ENCODE measurements around the gene RAP1A. TPM values are rescaled to one million over a fixed set of nuclear protein-coding genes. Genes with fewer than 3 reads are reported as not detected.

The RAP1A gene
- total and polyA plus RNA-seq, 10 donors = 83.3 to 125 (median 105) TPM

DNA sequence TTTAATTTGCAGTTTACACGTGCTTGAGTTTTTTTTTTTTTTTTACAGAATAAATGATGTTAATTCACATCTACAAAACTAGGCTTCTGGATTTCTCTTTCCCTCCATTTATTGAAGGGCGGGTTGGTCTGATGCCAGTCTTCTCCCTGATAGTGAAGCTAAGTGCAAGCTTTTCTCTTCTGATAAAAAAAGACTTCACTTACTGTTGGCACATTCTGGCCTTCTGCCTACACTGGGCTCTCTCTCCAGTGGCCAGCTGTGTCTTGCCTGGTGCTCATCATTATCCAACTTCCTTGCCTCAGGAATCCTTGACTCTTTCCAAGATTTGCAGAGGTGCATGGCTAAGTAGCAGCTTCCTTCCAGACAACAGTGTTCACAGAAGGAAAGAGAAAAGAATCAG lies 7.6 kb upstream of the RAP1A start:
- no peak for DNase-seq
- Histone ChIP-seq H3K4me1 (peaks cover 17 to 31% (median 26%) of the 10 kb centered on the region in 6 donors), H3K27me3 (replicated peaks in 1 of 7) (no peaks in the 10 kb centered on the region), H3K4me3 (no peak overlapping the region), H3K9me3 (no peaks in the 10 kb centered on the region), H3K36me3 (no peaks in the 10 kb centered on the region), H3K27ac (no peak overlapping the region)
- intact Hi-C loops (cut with DNase I; ENCODE audit: low total_unique reads) = no loop called here
- WGBS, 5 donors = 80 to 95% (median 91%) methylated on average over 2 of the region's 2 CpGs
- TF ChIP-seq POLR2A (IDR thresholded peaks at IDR 0.05) = no peak
- no peak for TF ChIP-seq CTCF (IDR thresholded peaks at IDR 0.05 in 8 of 11, conservative IDR thresholded peaks at IDR 0.05 in 3 of 11)
- TF ChIP-seq POLR2AphosphoS5 (IDR thresholded peaks at IDR 0.05) = no peak

DNA sequence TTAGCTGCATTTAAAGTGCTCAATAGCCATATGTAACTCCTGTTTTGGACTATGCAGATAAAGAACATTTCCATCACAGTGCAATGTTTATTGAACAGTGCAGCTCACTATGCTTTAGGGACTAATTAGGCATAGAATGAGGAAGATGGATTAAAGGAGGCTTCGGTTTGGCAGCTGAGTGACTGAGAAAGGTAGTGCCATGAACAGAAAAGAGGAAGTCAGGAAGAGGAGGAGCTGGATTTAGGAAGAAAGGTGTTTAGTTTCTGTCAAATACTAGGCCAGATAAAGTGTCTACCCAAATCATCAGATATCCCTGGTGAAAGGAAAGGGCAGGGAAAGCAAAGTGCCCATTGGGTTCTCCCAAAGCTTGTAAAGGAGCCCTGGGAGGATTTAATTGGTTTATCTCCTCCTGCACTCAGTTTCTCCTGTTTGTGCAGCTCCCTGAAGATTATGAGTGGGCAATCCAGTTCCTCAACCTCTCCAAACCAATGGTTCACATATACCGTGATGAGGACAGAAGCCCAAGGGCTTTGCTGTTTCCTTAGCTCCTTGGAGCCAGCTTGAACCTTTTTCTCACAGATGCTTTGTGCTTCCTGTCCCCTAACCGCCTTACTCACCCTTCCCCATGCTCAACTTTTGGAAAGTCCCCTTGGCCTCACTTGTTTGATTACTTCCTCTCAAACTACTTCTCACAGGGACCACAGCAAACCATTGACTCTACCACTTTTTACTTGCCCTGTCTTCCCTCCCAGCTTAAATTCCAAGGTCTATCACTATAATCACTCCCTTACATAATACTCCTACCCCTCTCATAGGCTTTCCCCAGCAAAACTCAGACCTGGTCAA lies 3.5 kb upstream of the RAP1A start:
- Histone ChIP-seq H3K27ac (peak overlapping the region; percentile 11 to 100 (median 76)), H3K9me3 (no peaks in the 10 kb centered on the region), H3K4me1 (peaks cover 27 to 63% (median 55%) of the 10 kb centered on the region in 6 donors), H3K36me3 (no peaks in the 10 kb centered on the region), H3K4me3 (peak overlapping the region in 1 of 8 donors; percentile 40), H3K27me3 (replicated peaks in 1 of 7) (no peaks in the 10 kb centered on the region)
- DNase-seq = no peak
- TF ChIP-seq POLR2AphosphoS5 (IDR thresholded peaks at IDR 0.05) (peak in 1 of 3 donors; percentile 17), POLR2A (IDR thresholded peaks at IDR 0.05) (no peak)
- 8 to 15% (median 12%) methylated on average over 3 of the region's 3 CpGs for WGBS, 5 donors
- intact Hi-C loops (cut with DNase I; ENCODE audit: low total_unique reads) = no loop called here

- no peak for DNase-seq
- 60 to 86% (median 74%) methylated on average over 2 of the region's 2 CpGs for WGBS, 5 donors
- intact Hi-C loops (cut with DNase I; ENCODE audit: low total_unique reads) = no loop called here
- Histone ChIP-seq H3K4me1 (peaks cover 46 to 83% (median 75%) of the 10 kb centered on the region in 6 donors), H3K4me3 (no peak overlapping the region), H3K36me3 (peaks cover 0 to under 1% (median 0%) of the 10 kb centered on the region in 6 donors), H3K27ac (peak overlapping the region in 3 of 8 donors; percentile 98 to 100 (median 99)), H3K9me3 (no peaks in the 10 kb centered on the region), H3K27me3 (replicated peaks in 1 of 7) (no peaks in the 10 kb centered on the region)
- TF ChIP-seq CTCF (IDR thresholded peaks at IDR 0.05 in 8 of 11, conservative IDR thresholded peaks at IDR 0.05 in 3 of 11) = no peak
These were observed 1.5 kb upstream of the RAP1A start for GRCh38 chr1:111618081-111618480.

- peaks cover 0 to 7% (median 0%) of the 10 kb centered on the region in 6 donors for H3K36me3 ChIP-seq
- H3K27ac ChIP-seq = peak overlapping the region; percentile 94 to 100 (median 98)
- no peaks in the 10 kb centered on the region for H3K9me3 ChIP-seq
- WGBS, 5 donors = 45 to 53% (median 49%) methylated on average over 19 of the region's 19 CpGs
- no peaks in the 10 kb centered on the region for H3K27me3 ChIP-seq (replicated peaks in 1 of 7)
- intact Hi-C loops (cut with DNase I; ENCODE audit: low total_unique reads) = no loop called here
- H3K4me3 ChIP-seq = peak overlapping the region; percentile 71 to 85 (median 81)
- DNase-seq = peak; percentile 79
- H3K4me1 ChIP-seq = peaks cover 56 to 92% (median 83%) of the 10 kb centered on the region in 6 donors
- no peak for TF ChIP-seq CTCF (IDR thresholded peaks at IDR 0.05 in 8 of 11, conservative IDR thresholded peaks at IDR 0.05 in 3 of 11)
- no peak for TF ChIP-seq POLR2AphosphoS5 (IDR thresholded peaks at IDR 0.05)
- TF ChIP-seq POLR2A (IDR thresholded peaks at IDR 0.05) = no peak
These were observed 491 bp upstream of the RAP1A start for GRCh38 chr1:111618961-111619634.

Measured in spleen (tissue), 11 donors.